Caki2 (cell line): ENCODE data around the gene SLA2. TPM values are rescaled to one million over a fixed set of nuclear protein-coding genes. Genes with fewer than 3 reads are reported as not detected.
"Not testable (repeated sequence)": the region's sequence is repeated elsewhere in the genome, so short reads cannot be mapped to it uniquely, and the experiment has no call there.

ENCODE experiments used
- DNase-seq: peaks from one replicate; pipeline ENCODE4 v3.0.0-alpha.2; 2015; ENCODE audit warnings: low read depth
- in situ Hi-C: cut with HindIII; loops from 2 replicates; pipeline ENCODE4 v1.10.0; 2016; ENCODE audit warnings: low sequenced_read_pairs, low pct_unique_long_range_greater_than_20kb, mixed read lengths
- total RNA-seq: library from RNA; depleted of rRNA; stranded (reverse); fragments of >200 nt; shearing (Covaris generic); gene quantifications from 2 replicates; pipeline ENCODE4 v1.2.3, GENCODE V29; 2014; ENCODE audit warnings: low replicate concordance; rRNA removed

Gene SLA2
- total RNA-seq, 1 experiment from 2014 or later: 0.27 TPM

DNA sequence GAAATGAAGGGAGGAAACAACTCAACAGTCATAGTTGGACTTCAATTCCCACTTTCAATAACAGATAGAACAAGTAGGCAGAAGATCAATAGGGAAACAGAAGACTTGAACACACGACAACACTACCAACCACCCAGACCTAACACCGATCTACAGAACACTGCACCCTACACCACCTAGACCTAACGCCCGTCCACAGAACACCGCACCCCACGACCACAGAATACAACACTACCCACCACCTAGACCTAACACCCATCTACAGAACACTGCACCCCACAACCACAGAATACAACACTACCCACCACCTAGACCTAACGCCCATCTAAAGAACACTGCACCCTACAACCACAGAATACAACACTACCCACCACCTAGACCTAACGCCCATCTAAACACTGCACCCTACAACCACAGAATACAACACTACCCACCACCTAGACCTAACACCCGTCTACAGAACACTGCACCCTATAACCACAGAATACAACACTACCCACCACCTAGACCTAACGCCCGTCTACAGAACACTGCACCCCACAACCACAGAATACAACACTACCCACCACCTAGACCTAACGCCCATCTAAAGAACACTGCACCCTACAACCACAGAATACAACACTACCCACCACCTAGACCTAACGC, 81.8 kb downstream of the SLA2 start:
- not testable (repeated sequence) for DNase-seq

DNA sequence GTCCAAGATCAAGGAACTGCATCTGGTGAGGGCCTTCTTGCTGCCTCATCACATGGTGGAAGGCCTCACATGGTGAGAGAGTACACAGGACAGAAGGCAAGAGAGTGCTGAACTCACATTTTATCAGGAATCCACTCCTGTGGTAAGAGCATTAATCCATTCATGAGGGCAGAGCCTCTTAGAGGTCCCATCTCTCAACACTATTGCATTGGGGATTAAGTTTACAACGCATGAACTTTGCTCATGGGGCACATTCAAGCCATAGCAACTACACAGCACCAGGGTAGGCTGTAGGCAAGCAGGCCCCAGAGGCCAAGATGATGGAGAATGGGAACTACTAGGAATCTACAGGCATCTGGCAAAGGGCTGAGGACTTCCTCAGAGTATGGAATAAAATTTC, 82.6 kb downstream of the SLA2 start:
- DNase-seq: no peak
- in situ Hi-C loops: no loop called here

More for the DNA sequence above, 81.8 kb downstream of the SLA2 start:
- in situ Hi-C loops: not testable (repeated sequence)

DNA sequence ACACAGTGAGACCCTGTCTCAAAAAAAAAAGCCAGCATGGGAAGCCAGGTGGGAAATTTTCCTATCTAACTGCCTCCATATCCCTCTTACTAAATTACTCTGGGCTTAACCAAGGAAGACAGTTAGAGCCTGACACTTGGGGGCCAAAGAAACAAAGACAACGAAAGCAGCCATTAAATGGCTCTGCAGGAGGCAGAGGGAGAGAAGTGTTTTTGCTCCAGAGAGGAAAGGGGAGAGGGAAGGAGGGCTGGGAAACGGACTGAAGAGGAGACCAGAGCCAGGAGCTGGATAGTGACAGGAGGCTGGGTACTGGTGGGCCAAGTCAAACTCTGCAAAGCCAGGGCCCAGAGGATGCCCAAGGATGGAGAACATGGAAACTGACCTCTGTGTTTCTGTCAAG, 83.3 kb downstream of the SLA2 start:
- in situ Hi-C loops: no loop called here
- no peak for DNase-seq

Other genes with a start within 250 kb of the SLA2 start
- not detected in 2 replicates for gene MYL9, start 104.7 kb downstream of the SLA2 start, total RNA-seq
- gene TGIF2, start 72.6 kb downstream of the SLA2 start, total RNA-seq: 3.4 and 8.2 TPM in 2 replicates
- 405 and 423 TPM in 2 replicates for gene RAB5IF, start 40.4 kb downstream of the SLA2 start, total RNA-seq
- gene NDRG3, start 99.9 kb upstream of the SLA2 start, total RNA-seq: 23.5 and 24.3 TPM in 2 replicates
- gene DSN1, start 127.6 kb upstream of the SLA2 start, total RNA-seq: 64.7 and 69.7 TPM in 2 replicates
- 13.6 and 23.6 TPM in 2 replicates for gene TLDC2, start 229.9 kb upstream of the SLA2 start, total RNA-seq